Suppressor macrophage treated with lipopolysaccharide for 1 hour (primary cell): ENCODE measurements around the gene PRMT7.

Experiments
- DNase-seq, 3 donors: peaks; one replicate each; pipeline ENCODE4 v3.0.0-alpha.2; 2020 to 2022

Gene PRMT7

DNA sequence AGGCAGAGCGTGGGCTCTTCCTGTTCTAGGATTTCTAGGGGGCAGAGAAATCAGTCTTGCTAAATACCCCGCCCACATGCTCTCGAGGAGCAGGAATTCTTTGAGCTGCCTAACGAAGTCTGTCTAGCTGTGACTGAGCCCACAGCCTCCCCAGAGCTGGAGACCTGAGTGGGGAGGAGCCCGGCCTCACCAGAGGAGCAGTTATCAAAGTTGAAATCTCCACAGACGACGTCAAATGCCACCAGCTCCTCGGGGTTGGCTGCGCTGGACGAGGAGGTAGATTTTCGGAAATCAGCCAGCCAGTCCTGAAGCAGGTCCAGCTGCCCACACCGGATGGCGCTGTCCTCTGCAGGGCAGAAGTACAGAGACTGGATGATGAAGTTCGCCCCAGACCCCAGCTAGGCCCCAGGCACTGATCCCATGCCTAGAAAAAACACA lies 53.8 kb downstream of the PRMT7 start:
- peak; percentile 68 to 79 (median 77) for DNase-seq

DNA sequence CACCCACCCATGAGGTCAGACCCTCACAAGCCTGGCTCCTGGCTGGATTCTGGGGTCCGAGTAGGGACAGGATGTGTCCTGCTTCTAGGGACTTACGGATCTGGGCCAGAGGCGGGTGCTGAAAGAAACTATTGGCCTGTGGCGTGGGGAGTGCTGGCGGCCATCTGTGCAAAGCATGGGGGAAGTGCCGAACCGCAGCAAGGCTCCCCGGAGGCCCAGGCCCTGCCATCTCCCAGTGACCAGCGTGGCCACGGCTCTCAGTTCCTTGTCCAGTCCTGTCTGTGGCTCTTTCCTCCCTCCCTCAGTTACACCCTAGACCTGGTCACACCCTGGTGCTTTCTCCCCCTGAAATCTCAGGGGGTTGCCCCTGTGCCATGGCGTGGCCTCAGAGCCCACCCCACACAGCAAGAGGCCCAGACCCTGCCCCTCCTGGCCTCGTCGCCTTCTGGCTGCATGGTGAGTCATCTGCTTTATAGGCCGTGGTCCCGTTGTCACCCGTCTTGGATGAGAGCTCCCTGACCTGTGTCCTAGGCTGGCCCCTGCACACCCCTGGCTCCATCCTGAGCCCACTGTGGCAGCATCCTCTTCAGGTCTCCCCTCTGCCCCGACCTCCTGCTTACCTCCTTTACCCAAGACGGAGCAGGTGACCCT lies 54.5 kb downstream of the PRMT7 start:
- peak; percentile 34 to 63 (median 50) for DNase-seq

DNA sequence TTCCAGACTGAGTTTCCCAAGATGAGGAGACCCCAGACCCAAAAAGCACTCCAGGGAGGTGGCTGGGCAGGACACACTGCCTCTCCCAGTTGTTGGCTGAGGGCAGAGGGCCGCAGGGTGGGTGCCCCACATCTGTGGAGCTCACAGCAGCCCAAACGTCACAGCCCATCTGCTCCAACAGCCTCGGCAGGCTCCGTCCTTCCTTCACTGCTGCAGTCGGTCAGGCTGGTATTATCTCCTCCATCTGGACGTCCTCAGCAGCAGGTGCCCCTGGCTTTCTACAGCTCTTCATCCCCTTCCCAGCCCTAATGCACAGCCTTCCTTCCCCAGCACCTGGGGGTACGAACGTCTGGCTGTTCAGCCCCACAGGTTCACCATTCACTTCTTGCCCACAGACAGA lies 55.2 kb downstream of the PRMT7 start:
- DNase-seq: no peak

DNA sequence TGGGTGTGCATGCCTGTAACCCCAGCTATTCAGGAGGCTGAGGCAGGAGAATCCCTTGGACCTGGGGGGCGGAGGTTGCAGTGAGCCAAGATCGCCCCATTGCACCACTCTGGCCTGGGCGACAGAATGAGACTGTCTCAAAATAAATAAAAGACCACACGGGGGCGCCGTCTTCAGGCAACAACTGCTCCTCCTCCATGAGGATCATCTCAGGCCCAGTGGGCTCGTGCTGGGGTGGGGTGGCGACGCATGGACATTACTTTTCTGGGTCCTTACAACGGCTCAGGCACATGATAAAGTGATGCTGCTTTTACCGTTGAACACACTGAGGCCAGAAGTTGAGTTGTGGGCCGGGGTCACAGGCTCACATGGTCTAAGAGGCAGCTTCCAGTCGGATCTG lies 56.2 kb downstream of the PRMT7 start:
- DNase-seq: peak; percentile 60 to 81 (median 74)

DNA sequence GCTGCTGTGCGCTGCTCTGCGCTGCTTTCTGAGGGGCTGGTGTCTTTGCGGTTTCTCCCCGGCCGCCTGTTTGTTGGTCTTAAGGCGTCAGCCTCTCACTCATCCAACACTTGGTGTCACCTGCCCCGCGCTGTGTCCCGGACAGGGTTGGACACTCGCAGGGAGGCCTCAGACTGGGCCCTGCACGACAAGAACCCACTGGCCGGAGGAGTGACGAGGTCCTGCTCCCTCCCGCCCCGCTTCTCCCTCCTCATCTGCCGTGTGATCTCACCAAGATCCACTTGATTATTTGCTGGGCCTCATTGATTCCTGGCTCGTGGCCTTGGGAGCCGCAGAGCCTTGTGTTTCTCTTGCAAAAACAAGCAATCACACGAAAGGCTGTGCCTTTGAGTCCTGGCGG lies 56.6 kb downstream of the PRMT7 start:
- no peak for DNase-seq

DNA sequence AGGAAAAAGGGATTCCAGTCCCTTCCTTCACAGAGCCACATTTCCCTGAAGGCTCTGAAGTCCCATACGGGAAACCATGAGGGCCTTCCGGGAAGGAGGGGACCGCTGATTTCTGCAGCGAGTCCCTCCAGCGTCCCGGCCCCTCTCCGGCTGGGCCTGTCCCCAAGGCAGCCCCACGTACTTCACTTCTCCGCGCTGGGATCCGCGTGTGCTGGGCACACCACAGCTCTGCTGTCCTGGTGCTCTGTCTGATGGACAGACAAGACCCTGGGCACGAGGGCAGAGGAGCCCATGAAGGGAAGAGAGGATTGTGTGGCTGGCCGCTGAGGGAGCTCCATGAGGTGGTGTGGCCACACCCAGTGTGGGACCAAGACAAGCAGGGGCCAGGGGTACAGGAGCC lies 57.1 kb downstream of the PRMT7 start:
- no peak for DNase-seq

DNA sequence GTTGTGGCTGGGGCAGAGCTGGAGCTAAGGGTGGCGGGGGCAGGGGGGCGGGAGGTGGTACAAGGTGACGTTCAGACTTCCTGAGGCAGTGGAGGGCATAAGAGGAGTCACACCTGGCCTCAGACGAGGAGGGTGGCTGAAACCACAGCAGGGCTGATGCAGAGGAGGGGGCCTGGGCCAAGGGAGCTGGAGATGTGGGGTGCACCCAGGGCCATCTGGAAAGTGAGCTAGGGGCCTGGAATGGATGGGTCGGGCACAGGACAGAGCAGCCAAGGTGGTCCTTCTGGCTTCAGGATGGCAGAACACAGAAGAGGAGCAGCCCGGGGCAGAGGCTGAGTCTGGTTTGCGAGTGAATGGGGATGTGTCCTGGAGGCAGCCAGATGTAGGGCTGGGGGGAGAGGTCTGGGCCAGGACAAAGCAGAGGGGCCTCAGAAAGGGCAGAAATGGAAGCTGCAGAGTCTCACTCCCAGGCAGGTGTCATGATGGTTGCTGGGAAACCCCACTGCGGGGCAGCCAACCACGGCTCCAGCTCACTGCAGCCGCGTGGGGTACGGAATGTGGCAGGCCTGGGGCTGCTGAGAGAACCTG lies 57.6 kb downstream of the PRMT7 start:
- DNase-seq: no peak

DNA sequence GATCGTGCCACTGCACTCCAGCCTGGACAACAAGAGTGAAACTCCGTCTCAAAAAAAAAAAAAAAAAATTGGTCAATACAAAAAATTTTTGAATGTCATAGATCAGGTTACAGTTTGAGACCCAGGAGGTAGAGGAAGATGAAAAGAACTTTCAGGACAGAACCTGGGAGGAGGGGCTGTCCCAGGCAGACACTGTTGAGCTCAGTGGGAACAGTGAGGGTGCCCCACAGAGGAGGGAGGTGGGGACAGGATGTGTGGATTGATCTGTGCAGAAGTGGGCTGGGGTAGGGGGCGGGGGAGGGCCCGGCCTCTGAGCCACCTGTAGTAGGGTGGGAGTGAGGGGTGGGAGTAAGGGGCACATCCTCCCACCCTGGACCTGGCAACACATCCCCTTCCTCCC lies 58.3 kb downstream of the PRMT7 start:
- no peak for DNase-seq

DNA sequence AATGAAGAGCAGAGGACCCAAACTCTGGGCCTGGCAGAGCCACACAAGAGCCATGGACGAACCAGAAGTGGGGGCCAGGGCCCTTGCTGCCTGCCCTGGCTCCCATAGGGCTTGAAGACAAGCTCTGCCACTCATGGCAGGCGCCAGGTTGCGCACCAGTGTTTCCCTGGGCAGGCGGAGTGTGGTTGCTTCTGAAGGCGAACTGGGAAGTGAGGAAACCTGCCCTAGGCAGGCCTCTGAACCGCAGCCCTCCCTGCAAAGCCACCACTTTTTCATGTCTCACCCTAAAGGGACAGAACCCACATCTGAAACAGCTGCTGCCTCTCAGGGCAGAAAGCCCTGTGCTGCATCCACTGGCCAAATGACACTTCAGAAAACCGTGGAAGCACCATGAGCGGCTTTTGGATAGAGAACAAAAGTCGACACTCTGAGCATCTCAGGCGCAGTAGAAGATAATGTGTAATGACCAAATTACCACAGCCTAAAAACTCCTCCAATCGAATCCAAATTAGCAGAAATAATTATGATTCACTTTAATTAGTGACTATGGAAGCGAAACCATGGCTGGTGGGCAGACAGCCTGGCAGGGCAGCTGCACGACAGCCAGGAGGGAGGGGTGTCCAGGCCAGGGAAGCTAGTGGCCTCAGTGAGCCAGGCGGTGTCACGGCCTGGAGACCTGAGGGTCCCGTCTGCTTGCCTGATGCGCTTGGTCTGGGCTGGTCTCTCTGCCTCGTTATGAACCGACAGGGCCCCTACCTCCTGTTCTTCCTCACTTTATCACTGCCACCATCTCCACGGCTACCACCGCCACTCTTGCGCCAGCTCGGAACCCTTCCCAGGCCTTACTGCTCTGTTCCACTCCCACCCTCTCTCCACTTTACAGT lies 59.1 kb downstream of the PRMT7 start:
- peak; percentile 21 to 32 (median 29) for DNase-seq

DNA sequence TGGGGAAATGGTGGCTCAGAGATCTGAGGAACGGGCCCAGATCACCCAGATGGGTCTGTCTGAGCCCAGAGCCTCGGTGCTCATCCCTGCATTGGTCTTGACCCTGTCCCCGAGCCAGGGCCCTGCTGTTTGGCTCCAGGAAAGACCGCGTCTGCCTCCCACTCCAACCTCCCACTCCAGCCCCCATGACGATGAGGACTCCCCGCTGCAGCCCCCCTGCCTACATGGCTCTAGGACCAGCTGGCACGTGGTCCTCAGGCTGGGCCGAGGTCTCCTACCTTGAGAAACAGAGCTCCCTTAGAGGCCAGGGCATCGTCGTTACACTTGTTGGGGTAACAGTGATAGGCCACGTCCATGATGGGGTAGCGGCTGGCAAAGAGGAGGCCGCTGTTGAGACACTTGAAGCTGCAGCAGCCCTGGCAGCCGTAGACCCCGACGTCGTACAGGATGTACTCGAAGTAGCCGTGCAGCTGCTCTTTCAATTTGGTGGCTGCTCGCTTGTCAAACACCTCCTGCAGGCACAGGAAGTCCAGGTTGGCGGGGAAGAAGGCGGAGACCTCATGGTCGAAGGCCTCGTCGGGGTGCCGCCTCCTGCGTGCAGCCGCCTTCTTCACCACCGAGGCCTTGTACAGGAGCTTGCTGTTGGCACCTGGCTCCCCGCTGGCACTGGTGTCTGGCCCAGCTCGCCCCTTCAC lies 59.9 kb downstream of the PRMT7 start:
- no peak for DNase-seq

DNA sequence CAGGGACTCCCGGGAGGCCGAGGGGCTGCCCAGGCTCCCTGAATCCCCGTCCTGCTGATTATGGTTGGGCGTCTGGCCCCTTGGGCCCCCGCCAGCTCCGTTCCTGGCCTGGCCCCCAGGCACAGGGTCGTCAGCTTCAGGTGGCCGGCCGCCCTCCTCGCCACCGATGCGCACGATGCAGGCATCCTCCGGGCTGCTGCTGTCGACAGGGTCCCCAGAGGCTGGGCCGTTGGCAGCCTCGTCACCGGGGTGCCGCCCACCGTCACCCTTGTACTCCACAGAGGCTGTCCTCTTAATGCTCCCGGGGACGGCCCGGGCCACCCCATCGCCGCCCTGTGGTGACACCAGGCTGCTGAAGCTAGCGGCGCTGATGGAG lies 60.4 kb downstream of the PRMT7 start:
- no peak for DNase-seq

DNA sequence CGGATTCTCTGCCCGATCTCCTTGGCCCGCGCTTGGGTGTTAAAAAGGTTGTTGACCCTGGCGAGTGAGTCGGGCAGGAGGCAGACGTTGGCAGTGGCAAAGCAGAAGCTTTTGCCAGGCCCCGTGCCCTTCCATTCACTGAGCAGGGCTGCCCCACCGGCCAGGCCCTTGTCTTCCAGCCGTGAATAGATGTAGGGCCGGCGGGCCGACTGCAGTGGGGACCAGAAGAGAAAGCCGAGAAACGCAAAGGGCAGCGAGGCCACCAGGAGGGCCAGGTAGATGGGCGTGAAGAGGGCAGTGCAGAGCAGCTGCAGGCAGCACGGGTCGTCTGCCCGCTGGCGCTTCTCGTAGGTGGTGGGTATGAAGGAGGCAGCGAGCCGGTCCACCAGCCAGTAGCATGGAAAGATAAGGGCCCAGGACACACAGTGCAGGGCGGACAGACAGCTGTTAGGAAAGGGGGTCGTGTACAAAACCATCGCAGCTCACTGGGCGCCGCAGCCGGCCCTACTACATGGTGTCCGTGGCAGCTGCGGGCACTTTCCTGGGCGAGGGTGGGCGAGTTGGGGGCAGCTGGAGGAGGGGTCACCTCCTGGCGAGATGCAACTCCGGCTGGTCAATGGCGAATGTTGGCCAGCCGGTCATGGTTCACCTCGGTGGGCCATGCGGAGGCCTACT lies 61.0 kb downstream of the PRMT7 start:
- no peak for DNase-seq

DNA sequence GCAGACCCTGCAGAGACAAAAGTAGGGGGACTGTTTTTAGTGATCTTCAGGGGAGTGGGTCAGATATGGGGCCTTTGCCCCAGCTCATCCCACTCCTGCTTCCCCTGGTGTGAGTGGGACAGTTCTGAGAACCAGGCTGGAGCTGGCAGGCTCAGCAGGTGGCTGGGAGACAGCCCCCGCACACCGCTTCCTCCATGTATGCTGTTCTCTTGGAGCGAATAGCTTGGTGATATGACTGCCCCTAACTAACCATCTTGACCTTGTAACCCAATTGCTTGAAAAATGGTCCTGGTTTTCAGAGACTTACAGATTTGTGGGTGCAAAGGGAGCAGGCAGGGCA lies 61.5 kb downstream of the PRMT7 start:
- no peak for DNase-seq

DNA sequence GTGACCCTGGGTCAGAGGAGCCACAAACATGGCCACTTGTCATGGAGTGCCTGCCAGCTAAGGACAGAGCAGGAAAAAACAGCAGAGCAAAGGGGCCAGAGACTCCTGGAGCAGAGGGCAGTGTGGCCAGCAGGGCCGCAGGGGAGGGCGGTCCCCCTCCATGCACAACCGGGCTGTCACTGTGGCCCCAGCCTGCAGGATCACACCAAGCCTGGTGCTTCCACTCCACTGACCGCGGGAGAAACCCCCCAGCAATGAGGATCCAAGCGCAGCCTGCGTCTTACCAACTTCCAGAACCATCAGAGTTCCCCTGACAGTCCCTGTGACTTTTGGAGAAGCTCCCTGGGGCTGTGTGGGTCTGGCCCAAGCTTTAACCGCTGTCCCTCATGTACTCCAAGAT lies 62.0 kb downstream of the PRMT7 start:
- DNase-seq: no peak

DNA sequence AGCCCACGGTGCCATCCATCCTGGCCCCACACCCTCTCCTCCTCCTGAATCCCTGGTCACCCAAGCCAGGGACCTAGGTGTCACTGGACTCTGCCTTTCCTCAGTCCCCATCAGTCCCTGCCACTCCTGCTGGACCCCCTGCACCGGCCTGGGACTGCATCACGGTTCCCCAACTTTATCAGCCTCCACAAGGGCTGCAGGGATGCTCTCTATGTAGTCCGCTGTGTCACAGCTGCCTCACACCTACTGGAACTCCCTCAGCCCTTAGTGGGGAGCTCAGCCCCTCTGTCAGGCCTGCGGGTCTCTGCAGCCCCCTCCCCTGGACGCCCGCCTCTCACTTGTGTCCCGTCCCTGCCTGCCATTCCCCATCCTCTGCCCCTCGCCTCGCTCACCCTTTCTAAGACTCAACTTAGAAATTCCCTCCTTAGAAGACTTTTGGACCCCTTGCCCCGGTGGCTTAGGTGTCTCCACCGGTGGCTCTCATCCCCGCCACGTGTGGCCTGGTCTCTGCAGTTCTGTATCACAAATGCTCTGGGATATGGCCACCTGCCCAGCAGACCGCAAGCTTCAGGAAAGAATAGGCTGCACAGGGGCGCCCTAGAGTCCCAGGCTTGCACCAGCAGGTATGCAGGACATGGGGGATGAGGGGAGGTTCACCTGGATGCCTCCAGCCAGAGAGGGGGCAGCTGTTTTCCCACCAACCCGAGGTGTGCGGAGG lies 62.9 kb downstream of the PRMT7 start:
- DNase-seq: no peak

DNA sequence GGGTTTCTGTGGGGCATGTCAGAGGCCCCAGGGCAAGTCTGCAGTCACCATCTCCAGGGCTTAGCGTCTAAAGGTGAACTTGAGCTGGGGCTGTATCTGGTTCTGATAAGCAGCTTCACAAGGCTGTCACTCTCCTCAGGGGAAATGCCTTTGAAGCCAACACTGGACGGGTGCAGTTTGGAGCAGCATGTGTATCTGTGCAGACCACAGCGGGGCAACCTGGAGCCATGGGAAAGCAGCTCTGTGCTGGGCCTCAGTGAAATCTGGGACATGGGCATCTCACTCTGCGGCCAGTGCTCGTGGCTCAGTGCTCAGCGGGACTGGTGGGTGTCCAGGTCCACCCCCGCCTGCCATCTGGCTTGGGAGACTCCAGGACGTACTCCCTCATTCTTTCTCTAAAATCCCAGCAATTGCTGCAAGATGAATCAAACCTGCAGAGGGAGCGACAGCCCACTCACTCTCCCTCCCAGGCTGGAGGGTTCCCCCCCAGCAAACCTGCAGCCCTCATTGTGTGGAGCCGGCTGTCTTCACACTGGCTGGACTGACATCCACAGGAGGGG lies 63.5 kb downstream of the PRMT7 start:
- DNase-seq: no peak

DNA sequence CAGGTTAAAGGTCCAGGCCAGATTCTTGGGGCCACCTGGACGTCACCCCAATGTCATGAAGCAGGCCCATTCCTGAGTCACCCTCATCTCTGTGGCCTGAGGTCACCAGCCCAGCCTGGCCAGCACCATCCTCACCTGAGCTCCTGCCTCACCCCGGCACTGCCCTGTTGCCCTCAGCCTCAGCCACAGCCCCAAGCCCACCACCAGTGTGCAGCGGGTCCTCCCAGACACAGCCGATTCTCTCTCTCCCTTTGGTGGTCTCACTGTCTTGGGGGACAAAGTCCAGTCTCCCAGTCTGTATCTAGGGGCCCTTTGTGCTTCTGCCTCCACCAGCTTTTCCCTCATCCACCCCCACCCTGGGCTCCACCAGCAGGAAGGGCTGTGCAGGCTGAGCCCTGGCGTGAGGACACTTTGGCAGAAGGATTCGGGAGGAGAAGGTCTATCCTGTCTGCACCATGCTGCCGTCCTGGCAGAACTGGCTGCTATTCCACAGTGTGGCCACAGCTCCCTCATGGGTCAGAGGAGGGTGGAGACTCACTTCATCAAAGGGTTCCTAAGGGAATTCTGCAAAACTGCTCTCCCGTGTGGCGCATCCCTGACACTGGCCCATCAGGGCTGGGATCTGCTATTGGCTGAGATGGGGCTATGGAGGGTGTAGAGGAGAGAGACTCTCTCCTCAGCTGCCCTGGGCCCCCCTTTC lies 64.3 kb downstream of the PRMT7 start:
- no peak for DNase-seq

DNA sequence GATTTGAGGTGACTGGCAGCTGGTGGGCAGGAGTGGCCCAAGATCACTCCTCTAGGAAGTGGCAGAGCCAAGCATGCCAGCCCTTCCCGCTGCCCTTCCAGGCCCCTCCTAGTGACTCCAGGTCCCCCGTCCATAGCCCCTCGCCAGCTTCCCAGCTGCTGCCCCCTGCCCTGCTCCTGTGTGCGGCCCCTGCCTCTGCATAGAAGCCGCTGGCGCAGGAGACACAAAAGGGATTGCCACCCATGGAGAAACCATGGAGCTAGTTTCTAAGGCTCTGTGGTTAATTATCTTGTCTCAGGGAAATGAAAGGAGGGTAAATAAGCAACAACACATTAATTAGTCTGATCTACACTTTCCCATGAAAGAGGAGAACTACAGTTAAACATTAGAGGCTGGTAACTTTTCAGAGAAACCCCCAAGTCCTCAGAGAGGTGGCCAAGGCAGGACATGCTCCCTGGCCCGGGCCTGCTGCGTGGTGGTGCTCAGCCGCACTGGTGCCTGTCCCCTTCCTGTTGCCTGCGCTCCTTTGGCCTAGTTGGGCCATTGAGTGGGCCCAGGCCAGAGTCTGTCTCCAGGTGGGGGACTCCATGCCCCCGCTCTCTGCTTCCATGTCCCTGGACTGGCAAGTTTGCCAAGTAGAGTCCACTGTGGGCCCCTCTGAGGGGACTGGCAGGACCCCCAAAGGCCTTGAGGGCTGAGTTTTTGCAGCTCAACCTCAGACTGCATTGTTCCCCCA lies 65.2 kb downstream of the PRMT7 start:
- no peak for DNase-seq

DNA sequence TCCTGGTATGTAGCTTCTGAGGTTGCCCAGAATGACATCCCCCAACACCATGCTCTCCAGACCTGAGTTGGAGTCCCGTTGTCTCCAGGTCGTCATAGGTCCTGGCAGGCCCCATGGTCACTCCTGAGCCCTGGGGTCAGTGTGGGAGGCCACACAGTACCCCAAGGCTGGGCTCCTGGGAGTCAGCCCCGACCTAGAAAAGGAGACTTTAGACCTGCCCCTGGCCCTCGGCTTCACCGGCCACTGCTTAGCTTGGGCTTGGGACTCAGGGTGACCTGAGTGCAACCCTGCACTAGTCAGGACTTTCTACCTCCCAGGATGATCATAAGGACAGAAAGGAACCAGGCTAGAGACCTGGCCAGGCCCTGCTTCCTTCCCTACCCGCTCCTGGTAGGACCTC lies 65.8 kb downstream of the PRMT7 start:
- DNase-seq: no peak

DNA sequence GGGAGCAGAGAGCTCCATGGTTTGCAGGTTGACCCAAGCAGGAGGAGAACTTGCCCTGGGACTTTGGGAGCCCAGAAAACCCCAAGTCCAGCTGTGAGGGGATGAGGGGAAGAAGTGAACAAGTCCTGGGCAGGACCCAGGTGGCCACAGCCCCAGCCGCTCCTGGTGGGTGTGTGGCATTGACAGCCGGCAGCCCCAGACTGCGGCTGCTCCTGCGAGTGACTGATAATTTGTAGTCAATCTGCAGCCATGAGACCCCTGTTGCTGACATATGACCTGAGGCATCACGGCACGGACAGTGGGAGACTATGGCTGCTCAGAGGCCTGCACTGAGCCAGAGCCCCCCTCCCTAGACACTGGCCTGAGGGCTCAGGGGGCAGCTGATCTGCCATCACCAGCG lies 66.4 kb downstream of the PRMT7 start:
- DNase-seq: no peak
